ENCODE data around the gene SFTPA1.
"Not testable (repeated sequence)": the region's sequence is repeated elsewhere in the genome, so short reads cannot be mapped to it uniquely, and the experiment has no call there.

The SFTPA1 gene

GRCh38 chr10:79611193-79611976 lies 646 bp downstream of the SFTPA1 start:
- DNase-seq = not testable (repeated sequence)

- no peak for DNase-seq
These were observed 4.8 kb downstream of the SFTPA1 start for GRCh38 chr10:79615577-79615976.

GRCh38 chr10:79616164-79616563 lies 5.4 kb downstream of the SFTPA1 start:
- DNase-seq = no peak

DNA sequence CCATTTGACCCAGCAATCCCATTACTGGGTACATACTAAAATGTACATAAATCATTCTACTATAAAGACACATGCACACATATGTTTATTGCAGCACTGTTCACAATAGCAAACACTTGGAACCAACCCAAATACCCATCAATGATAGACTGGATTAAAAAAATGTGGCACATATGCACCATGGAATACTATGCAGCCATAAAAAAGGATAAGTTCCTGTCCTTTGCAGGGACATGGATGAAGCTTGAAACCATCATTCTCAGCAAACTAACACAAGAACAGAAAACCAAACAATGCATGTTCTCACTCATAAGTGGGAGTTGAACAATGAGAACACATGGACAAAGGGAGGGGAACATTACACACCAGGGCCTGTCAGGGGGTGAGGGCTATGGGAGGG lies 12.9 kb downstream of the SFTPA1 start:
- DNase-seq = not testable (repeated sequence)

GRCh38 chr10:79627075-79627474 lies 16.3 kb downstream of the SFTPA1 start:
- no peak for DNase-seq

DNA sequence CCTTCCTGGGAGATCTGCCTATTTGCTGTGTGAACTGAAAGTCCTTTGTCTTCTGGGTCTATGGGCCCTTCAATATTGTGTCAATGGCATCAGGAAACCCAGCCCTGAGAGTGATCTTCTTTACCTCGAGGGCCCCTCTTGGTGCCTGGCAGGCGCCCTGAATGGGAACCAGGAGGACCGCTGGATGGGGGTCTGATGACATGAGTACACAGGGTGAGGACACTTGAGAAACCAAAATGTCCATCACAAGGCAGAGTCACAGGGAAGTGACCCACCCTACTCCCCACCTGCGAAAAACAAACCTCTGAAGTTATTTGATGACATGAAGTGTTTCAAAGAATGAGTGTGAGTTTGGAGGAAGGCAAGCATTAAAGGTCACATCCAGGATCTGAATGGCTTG lies 17.3 kb downstream of the SFTPA1 start:
- DNase-seq = no peak

GRCh38 chr10:79628988-79629954 lies 18.5 kb downstream of the SFTPA1 start:
- no peak for DNase-seq

DNA sequence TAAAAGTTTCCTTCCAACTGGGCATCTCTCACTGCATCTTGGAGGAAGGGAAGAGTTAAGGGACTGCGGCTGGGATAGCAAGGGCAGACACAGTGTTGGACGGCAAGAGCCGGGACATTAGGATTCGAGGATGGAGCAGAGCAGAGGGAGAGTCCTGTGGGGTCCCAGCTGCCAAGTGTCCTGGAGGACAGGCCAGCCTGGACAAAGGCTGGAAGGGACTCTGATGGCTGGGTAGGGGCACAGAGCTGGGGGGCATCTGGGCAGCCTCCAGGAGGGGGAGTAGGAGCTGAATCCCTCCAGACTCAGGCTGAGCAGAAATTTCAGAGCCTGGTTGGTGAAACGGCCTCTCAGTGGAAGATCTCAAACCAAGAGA lies 19.2 kb downstream of the SFTPA1 start:
- no peak for DNase-seq

- not testable (repeated sequence) for DNase-seq
These were observed 26.0 kb downstream of the SFTPA1 start for GRCh38 chr10:79636654-79637199.

DNA sequence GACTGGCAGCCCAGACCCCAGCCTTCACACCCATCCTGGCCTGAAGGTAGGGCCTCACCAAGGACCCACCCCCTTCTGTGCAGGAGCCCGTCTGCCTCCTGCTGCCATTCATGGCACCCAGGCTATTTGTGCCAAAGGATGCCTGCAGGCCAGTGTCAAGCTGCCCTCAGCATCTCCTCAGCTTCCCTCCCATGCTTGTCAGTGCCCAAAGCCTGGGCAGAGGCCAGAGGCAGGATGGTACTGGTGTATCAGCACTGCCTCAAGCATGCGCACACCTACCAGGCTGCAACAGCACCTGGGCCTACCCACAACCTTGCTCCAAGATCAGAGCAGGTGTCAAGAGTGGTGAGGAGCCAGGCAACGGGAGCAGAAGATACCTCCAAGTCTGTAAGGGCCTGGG lies 27.6 kb downstream of the SFTPA1 start:
- no peak for DNase-seq

DNA sequence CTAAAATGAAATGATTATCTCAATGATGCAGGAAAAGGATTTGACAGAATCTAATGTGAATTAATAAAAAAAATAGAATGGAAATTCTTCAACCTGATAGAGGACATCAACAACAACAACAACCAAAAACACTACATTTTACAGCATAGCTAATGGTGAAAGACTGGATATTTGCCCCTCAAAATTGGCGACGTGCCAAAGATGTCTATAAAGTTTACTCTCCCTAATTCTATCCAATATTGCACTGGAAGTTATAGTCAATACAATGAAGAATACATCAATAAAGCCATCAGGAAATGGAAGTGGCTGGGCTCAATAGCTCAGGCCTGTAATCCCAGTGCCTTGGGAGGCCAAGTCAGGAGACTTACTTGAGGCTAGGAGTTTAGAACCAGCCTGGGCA lies 42.0 kb downstream of the SFTPA1 start:
- DNase-seq = not testable (repeated sequence)

DNA sequence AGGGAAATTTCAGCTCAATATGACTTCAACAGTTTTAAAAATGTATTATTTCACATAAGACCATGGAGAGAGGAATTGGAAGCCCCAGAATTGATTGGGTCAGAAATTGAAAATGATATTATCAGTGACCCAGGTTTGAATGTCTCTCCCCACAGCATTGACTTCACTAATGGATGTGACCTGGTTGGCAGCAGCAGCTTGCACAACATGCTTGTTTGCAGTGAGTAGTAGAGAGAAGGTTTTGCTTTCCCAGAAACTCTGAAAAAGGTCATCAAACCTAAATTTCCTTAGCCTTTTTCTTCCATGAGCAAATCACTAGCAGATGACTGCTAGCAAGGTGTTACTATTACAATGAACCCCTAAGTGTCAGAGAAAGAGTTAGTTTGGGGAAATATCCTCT lies 52.5 kb downstream of the SFTPA1 start:
- not testable (repeated sequence) for DNase-seq

DNA sequence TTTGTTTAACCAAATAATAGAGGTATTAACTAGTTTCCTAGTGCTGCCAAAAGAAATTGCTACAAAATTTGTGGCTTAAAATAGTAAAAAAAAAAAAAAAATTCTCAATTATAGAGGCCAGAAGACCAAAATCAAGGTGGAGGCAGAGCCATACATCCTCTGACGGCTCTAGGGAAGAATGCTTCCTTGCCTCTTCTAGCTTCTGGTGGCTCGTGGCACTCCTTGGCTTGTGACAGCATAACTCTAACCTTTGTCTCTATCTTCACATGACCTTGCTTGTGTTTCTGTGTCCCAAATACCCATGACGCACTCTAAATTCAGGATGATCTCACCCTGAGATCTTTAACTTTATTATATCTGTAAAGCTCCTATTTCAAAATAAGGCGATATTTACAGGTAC lies 53.9 kb downstream of the SFTPA1 start:
- not testable (repeated sequence) for DNase-seq
